Inflammatory macrophage (primary cell): Measurements from ENCODE around the gene ACSM3.
A peak's percentile ranks its signal among the peaks of the same experiment; 100 is the strongest.
"Not testable (repeated sequence)": the region's sequence is repeated elsewhere in the genome, so short reads cannot be mapped to it uniquely, and the experiment has no call there.

Experiments
- DNase-seq, 2 donors: peaks; one replicate each; pipeline ENCODE4 v3.0.0-alpha.2; 2020 to 2022

ACSM3 gene

GRCh38 chr16:20760346-20760745 lies 3.5 kb upstream of the ACSM3 start:
- DNase-seq: no peak

DNA sequence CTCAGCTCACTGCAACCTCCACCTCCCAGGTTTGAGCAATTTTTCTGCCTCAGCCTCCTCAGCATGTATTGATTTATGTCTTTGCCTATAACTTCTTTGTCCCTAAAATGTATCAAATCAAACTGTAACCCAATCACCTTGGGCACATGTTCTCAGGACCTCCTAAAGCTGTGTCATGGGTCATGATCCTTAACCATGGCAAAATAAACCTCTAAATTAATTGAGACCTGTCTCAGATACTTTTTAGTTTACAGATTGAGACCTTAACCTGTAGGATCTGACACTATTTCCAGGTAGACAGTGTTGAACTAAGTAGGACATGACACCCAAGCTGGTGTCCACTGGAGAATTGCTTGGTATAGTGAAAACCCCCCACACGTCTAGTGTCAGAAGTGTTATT lies 2.6 kb upstream of the ACSM3 start:
- no peak for DNase-seq

DNA sequence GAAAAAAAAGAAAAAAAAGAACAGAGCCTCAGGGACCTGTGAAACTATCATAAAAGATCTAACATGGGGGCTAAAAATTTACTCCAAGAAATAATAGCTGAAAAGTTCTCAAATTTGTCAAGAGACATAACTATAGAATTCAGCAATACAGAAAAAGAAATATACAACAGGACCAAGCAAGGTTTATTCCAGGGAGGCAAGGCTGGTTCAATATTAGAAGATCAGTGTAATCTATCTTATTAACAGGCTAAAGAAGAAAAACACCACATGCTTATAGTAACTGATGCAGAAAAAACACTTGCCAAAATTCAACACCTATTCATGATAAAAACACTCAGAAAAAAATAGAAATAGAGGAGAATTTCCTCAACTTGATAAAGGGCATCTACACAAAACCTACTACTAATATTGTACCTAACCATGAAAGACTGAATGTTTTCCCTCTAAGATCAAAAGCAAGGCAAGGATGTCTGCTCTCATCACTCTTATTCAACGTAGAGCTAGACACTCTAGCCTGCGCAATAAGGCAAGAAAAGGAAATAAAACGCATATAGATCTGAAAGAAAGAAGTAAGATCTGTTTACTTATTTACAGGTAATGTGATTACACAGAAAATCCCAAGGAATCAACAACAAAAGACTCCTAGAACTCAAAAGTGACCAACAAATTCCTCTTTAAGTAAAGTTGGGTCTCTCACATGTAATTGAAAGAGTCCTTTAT lies 1.2 kb upstream of the ACSM3 start:
- no peak for DNase-seq

- not testable (repeated sequence) for DNase-seq
These were observed 634 bp downstream of the ACSM3 start for GRCh38 chr16:20764448-20764847.

DNA sequence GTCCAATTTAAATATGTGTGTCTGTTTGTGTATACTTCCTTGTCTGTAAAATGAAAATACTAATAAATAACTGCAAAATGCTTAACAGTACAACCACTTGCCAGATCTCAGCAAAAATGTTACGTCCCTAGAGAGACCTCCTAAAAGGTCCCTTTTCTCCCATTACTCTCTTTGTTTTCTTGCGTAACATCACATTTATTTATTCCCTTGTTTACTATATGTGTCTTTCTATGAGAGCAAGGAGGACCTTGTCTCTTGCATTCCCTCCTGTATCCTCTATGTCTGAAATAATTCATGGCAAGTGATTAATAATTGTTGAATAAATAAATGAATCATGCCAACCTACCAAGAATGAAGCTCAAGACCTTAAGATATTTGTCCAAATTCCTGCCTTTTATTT lies 1.9 kb downstream of the ACSM3 start:
- no peak for DNase-seq

GRCh38 chr16:20766294-20766693 lies 2.5 kb downstream of the ACSM3 start:
- no peak for DNase-seq

GRCh38 chr16:20767577-20767976 lies 3.8 kb downstream of the ACSM3 start:
- no peak for DNase-seq

- DNase-seq: no peak
These were observed 4.3 kb downstream of the ACSM3 start for GRCh38 chr16:20768121-20768520.

- no peak for DNase-seq
These were observed 5.0 kb downstream of the ACSM3 start for GRCh38 chr16:20768818-20769217.

GRCh38 chr16:20773679-20774078 lies 9.9 kb downstream of the ACSM3 start:
- DNase-seq: no peak

GRCh38 chr16:20774703-20775362 lies 11.0 kb downstream of the ACSM3 start:
- DNase-seq: peak; percentile 43 to 60

DNA sequence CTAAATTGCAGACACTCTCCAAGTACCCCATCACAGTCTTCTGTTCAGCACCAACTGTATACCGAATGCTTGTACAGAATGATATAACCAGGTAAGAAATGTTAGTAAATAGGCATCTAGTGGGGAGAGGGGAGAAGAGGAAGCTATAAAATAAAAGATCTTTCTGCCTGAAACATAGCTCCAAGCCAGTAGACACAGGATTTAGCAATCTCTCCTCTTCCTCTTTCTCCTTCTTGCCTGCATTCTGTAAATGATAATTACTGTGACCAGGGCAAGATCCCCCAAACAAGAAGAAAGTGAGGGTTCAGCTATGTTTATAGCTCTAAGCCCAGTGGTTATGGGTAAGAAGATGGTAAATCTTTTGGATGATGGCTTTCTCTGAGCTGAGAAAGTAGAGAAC lies 17.9 kb downstream of the ACSM3 start:
- peak; percentile 10 to 38 for DNase-seq

GRCh38 chr16:20782470-20782869 lies 18.7 kb downstream of the ACSM3 start:
- peak in 1 of 2 donors; percentile 7 for DNase-seq

GRCh38 chr16:20784204-20784603 lies 20.4 kb downstream of the ACSM3 start:
- DNase-seq: no peak

DNA sequence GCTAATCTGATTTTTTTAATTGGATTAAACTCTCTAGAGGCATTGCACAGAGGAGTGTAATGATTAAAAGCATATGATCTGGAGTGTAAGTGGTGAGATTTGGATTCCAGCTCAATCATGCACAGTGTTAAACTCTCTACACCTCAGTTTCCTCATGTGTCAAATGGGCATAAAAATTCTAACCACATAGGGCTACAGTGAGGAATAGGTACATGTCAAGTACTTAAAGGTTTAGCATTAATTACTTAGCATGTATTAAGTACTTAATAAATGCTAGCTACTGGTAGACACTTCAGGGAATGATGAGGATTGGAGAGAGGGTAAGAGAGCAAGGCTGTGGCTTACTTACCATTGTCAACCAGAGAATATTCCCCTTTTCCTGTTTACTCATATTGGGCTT lies 25.3 kb downstream of the ACSM3 start:
- DNase-seq: no peak

DNA sequence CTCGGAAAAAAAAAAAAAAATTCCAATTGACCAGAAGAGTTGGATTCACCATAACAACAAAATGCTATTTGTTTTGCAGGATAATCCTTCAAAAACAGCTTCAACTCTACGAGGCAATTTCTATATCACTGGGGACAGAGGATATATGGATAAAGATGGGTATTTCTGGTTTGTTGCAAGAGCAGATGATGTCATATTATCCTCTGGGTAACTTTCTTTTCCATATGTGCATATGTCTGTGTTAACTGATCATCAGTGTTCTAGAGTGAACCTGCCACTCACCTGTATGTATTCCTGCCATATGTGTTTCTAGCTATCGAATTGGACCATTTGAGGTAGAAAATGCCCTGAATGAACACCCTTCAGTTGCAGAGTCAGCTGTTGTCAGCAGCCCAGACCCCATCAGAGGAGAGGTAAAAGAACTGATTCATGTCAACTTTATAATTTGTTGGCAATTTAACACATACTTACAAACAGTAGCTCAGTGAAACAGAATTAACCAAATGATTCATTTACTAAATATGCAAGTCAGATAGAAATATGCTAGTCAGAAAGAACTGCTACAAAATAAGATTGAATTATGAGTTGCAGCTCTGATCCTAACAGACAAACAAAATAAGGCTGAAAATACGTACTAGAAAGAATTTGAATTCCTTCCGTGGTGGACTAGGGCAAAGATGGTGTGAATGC lies 28.3 kb downstream of the ACSM3 start:
- DNase-seq: no peak

- no peak for DNase-seq
These were observed 34.5 kb downstream of the ACSM3 start for GRCh38 chr16:20798364-20798763.

GRCh38 chr16:20799599-20799998 lies 35.8 kb downstream of the ACSM3 start:
- peak in 1 of 2 donors; percentile 35 for DNase-seq

DNA sequence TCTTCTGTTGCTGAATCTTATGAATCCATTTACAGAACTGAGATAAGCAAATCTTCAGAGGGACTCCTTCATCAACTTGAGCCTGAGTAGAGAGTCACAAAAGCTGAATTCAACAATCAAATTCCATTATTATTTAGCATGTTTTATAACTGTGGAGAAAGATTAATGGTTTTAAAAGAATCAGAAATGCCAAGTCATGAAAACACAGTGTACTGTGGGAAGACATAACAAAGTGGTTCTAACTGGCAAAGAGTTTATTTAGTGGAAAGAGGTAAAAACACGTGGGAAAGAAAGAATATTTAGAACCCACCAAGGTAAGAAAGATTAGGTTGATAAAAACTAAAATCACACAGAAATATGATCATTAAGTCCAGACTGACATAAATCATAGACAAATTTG lies 37.5 kb downstream of the ACSM3 start:
- no peak for DNase-seq

DNA sequence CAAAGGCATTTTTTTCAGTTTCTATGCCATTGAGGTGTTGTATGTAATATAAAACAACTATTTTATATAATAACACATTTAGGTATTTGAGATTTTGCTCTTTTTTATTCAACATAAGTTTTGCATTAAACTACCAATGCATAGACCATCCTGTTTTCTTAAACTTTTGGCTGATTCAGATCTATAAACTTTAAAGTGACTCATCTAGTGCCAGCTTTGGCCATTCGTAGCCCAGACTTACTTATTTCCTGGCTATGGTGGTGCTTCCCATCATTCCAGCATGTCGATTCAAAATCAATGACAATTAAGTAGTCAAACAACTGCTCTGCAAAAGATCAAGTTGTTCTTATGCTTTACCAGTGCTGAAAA lies 39.4 kb downstream of the ACSM3 start:
- DNase-seq: no peak

- DNase-seq: no peak
These were observed 39.9 kb downstream of the ACSM3 start for GRCh38 chr16:20803561-20804214.

DNA sequence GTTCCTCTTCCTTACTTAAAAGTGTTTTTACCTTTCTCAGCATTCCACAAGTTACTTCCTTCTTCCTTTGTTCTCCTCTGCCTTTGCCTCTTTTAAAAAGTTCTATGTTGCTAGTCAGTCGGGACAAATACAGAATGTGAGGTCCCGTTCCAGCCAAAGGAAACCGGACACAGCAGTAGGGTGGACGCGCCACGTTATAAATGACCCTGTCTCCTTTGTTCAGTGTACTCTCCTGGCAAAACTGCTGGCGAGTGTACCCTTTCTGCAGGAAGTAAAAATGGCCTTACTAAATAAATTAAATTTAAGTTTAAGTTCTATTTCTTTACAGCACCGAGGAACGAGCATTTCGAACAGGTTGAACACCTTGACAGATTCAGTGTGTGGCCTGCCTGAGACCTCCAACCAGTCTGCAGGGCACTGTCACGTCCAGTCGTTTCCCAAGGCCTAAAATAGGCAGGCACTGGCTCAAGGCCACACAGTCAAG lies 41.9 kb downstream of the ACSM3 start:
- DNase-seq: not testable (repeated sequence)
